NT2/D1 (cell line): Measurements from ENCODE around the gene GAS6.

Experiments used
- DNase-seq: peaks from one replicate; pipeline ENCODE4 v3.0.0-alpha.2; 2011; ENCODE audit warnings: low read depth, low spot score
- H3K27me3 ChIP-seq: 2 replicates; pipeline ENCODE4 v1.6.0; 2011; ENCODE audit warnings: mild to moderate bottlenecking; ENCODE audit not compliant: insufficient read length, insufficient read depth
- H3K36me3 ChIP-seq: 2 replicates; pipeline ENCODE4 v1.6.1; 2011; ENCODE audit warnings: mild to moderate bottlenecking, low read length, mixed read lengths; ENCODE audit not compliant: insufficient read depth, insufficient read length
- H3K4me1 ChIP-seq: 2 replicates; pipeline ENCODE4 v1.5.1; 2011; ENCODE audit not compliant: insufficient read depth, insufficient read length
- H3K4me3 ChIP-seq: 2 replicates; pipeline ENCODE4 v1.5.1; 2011; ENCODE audit warnings: low read depth; ENCODE audit not compliant: insufficient read length
- H3K9ac ChIP-seq: 2 replicates; pipeline ENCODE4 v1.6.0; 2011; ENCODE audit warnings: low read depth; ENCODE audit not compliant: insufficient read length
- H3K9me3 ChIP-seq: 2 replicates; pipeline ENCODE4 v1.5.1; 2011; ENCODE audit warnings: mild to moderate bottlenecking, low read length; ENCODE audit not compliant: insufficient read depth
- SUZ12 ChIP-seq: IDR thresholded peaks from 2 replicates; pipeline ENCODE4 v1.6.1; 2011; ENCODE audit not compliant: insufficient read length, insufficient read depth; ENCODE audit errors: extremely low read depth
- YY1 ChIP-seq: IDR thresholded peaks from 2 replicates; pipeline ENCODE4 v1.6.1; 2011; ENCODE audit not compliant: insufficient read length, insufficient read depth
- ZNF274 ChIP-seq: IDR thresholded peaks from 2 replicates; pipeline ENCODE4 v1.6.1; 2011; ENCODE audit warnings: mild to moderate bottlenecking, low read depth, low read length

The GAS6 gene

DNA sequence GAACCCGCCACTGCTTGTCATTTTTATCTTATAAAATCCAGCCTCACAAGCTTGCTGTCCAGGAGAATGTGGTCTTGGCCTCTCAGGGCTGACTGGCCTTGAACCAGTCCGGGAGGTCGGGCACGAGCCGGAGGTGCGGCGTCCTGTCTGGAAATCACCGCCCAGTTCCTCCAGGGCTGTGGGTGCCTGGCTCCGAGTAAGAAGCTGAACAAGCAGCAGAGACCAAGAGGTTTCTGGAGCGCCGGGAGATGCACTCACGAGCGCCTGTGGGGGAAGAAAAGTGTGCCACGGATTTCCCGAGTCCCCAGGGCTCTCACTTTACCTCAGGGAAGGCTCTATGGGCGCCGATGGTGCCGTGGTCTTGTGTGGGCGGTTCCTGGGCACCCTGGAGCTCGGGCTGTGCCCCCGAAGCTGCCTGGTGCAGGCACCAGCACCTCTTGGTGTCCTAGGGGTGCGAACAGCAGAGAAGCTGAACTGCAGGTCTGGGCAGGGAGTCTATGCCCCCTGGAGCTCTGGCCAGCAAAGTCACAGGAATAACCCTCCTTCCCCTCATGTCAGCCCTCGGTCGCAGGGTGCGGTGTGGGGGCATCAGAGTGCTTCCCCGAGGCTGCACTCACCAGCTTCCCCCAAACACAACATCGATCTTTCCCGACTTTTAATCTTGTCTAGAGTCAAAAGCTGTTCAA is 50.0 kb downstream of the GAS6 start:
- peaks cover 7% of the 10 kb centered on the region for H3K36me3 ChIP-seq
- TF ChIP-seq SUZ12 (no peak), ZNF274 (no peak), YY1 (no peak)
- no peak for DNase-seq
- H3K4me3 ChIP-seq, result no peak overlapping the region
- peaks cover 5% of the 10 kb centered on the region for H3K4me1 ChIP-seq
- no peak overlapping the region for H3K9ac ChIP-seq
- peaks cover 8% of the 10 kb centered on the region for H3K9me3 ChIP-seq
- H3K27me3 ChIP-seq, result no peaks in the 10 kb centered on the region

GRCh38 chr13:113813070-113813748 is 50.7 kb downstream of the GAS6 start:
- Histone ChIP-seq H3K4me1 (peaks cover 5% of the 10 kb centered on the region), H3K4me3 (no peak overlapping the region), H3K27me3 (no peaks in the 10 kb centered on the region), H3K36me3 (peaks cover 7% of the 10 kb centered on the region), H3K9ac (no peak overlapping the region), H3K9me3 (peaks cover 14% of the 10 kb centered on the region)
- TF ChIP-seq ZNF274, result no peak
- TF ChIP-seq SUZ12, result no peak
- no peak for TF ChIP-seq YY1
- no peak for DNase-seq

- peaks cover 7% of the 10 kb centered on the region for H3K36me3 ChIP-seq
- H3K9me3 ChIP-seq, result peaks cover 19% of the 10 kb centered on the region
- no peak overlapping the region for H3K4me3 ChIP-seq
- TF ChIP-seq ZNF274 (no peak), YY1 (no peak), SUZ12 (no peak)
- DNase-seq, result no peak
- peaks cover 5% of the 10 kb centered on the region for H3K4me1 ChIP-seq
- no peak overlapping the region for H3K9ac ChIP-seq
- H3K27me3 ChIP-seq, result no peaks in the 10 kb centered on the region
Measured at GRCh38 chr13:113812178-113813040, 51.5 kb downstream of the GAS6 start.

- TF ChIP-seq YY1, result no peak
- no peak for TF ChIP-seq ZNF274
- TF ChIP-seq SUZ12, result no peak
- no peak for DNase-seq
Measured at GRCh38 chr13:113811081-113811928, 52.6 kb downstream of the GAS6 start.

DNA sequence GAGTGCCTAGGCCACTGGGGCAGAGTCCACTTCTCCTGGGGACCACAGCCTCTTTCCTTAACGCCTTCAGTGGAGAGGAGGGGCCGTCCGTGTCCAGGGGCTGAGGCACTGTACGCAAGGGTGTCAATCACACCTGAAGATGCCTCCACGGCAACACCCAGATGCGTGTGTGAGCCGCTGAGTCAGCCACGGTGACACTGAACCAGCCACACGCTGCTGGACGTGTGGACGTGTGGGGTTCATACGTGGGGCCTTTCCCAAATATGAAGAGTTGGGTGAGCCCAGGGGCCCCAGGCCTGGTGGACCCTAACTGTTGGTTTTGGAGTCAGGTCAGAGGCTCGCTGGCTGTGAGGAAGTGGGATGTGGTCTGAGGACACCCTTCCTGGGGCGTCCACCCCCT is 53.2 kb downstream of the GAS6 start:
- no peak for TF ChIP-seq ZNF274
- TF ChIP-seq YY1, result no peak
- no peak for TF ChIP-seq SUZ12
- Histone ChIP-seq H3K9ac (no peak overlapping the region), H3K27me3 (no peaks in the 10 kb centered on the region), H3K4me1 (peaks cover 2% of the 10 kb centered on the region), H3K4me3 (no peak overlapping the region), H3K9me3 (peaks cover 19% of the 10 kb centered on the region), H3K36me3 (no peaks in the 10 kb centered on the region)
- no peak for DNase-seq

More at GRCh38 chr13:113811081-113811928, 52.6 kb downstream of the GAS6 start:
- Histone ChIP-seq H3K27me3 (no peaks in the 10 kb centered on the region), H3K4me1 (peaks cover 4% of the 10 kb centered on the region), H3K36me3 (peaks cover 2% of the 10 kb centered on the region), H3K9ac (no peak overlapping the region), H3K9me3 (peaks cover 19% of the 10 kb centered on the region), H3K4me3 (no peak overlapping the region)

GRCh38 chr13:113809934-113810333 is 53.9 kb downstream of the GAS6 start:
- H3K9me3 ChIP-seq, result peaks cover 19% of the 10 kb centered on the region
- DNase-seq, result no peak
- TF ChIP-seq SUZ12 (no peak), YY1 (no peak), ZNF274 (no peak)
- H3K36me3 ChIP-seq, result no peaks in the 10 kb centered on the region
- H3K4me3 ChIP-seq, result no peak overlapping the region
- no peaks in the 10 kb centered on the region for H3K27me3 ChIP-seq
- H3K4me1 ChIP-seq, result peaks cover 2% of the 10 kb centered on the region
- H3K9ac ChIP-seq, result no peak overlapping the region
